ENCODE measurements around the gene SPRTN. TPM values are rescaled to one million over a fixed set of nuclear protein-coding genes. Genes with fewer than 3 reads are reported as not detected.

SPRTN gene
- polyA plus RNA-seq, 1 experiment: 10.0 TPM

DNA sequence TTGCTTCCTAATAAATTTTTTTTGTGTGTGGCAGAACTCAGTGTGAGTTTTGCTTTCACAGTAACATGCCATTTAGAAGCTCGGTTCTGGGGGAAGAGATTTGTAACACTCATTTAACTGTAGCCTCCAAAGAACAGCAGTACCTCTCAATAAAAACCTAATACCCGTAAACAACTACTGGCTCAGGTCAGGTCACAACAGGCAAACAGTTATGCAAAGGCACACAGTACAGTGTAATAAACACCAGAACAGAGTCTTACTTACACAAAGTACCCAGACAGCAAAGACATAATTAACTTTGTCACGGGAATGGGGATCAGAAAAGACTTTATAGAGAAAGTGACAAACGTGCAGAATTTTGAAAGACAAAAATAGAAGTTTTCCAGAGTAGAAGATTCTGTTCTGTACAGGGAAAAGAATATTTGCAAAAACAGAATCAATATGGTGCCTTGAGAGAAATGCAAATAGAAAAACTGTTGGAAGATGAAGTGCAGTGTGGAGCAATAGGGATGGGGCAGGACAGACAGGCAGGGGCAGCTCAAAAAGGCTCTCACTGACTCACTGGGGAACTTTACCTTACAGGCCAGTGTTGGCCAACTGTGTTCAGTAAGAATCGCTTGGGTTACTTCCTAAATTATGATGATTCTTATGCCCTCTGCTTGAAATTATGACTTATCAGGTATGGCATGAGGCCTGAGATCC lies 45.2 kb downstream of the SPRTN start:
- POLR2A ChIA-PET: no interaction called here
- DNase-seq (ENCODE audit: low read depth): no peak
- CTCF ChIA-PET: interaction anchor here (0.5 to 1.7 kb wide), 3 partner anchors 10 to 176 kb away, joined by 3 to 4 read pairs (median 3); no protein-coding TSS in a partner anchor
- no peak for TF ChIP-seq CTCF (IDR thresholded peaks at IDR 0.05; ENCODE audit: insufficient read depth, low read depth, low read length)
- Histone ChIP-seq H3K27me3 (ENCODE audit: control insufficient read depth, insufficient read depth, low read length) (no peaks in the 10 kb centered on the region), H3K36me3 (ENCODE audit: control insufficient read depth, insufficient read depth, low read length) (no peaks in the 10 kb centered on the region), H3K4me3 (ENCODE audit: low read depth, low read length) (no peak overlapping the region)

DNA sequence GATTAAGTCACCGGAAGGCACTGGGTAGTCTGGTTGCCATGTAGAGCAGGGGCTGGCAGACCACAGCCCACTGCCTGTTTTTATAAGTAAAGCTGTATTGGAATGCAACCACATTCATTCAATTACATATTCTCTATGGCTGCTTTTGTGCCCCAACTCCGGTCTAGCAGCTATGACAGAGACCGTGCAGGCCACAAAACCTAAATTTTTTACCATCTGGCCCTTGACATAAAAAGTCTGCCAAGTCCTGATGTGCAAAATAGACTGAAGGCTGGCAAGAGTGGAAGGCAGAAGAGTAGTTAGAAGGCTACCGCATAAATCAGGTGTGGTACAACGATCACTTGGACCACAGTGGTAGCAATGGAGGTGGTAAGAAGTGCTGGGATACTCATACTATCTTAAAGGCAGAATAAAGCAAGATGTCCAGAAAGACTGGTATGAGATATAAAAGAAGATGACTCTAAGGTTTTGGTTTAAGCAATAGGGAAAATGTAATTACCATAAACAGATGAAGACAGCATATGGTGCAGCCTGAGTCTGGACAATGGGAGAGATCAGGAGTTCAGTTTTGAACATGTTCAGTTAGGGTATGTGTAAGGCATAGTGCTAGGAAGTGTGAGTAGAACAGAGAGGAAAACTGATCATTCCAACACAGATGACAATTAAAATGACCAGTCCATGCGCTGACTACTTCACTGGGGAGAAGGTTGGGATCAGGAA lies 46.8 kb downstream of the SPRTN start:
- ChIA-PET POLR2A (no interaction called here), CTCF (no interaction called here)
- H3K4me3 ChIP-seq (ENCODE audit: low read depth, low read length): no peak overlapping the region
- no peak for DNase-seq (ENCODE audit: low read depth)
- H3K27me3 ChIP-seq (ENCODE audit: control insufficient read depth, insufficient read depth, low read length): no peaks in the 10 kb centered on the region
- H3K36me3 ChIP-seq (ENCODE audit: control insufficient read depth, insufficient read depth, low read length): 0 out of 2 replicates have a peak, but pooled peaks cover 1% of the 10 kb centered on the region
- no peak for TF ChIP-seq CTCF (IDR thresholded peaks at IDR 0.05; ENCODE audit: insufficient read depth, low read depth, low read length)

- 0 out of 2 replicates have a peak, but pooled peaks cover 1% of the 10 kb centered on the region for H3K36me3 ChIP-seq (ENCODE audit: control insufficient read depth, insufficient read depth, low read length)
- no peak overlapping the region for H3K4me3 ChIP-seq (ENCODE audit: low read depth, low read length)
- ChIA-PET CTCF (no interaction called here), POLR2A (no interaction called here)
- no peaks in the 10 kb centered on the region for H3K27me3 ChIP-seq (ENCODE audit: control insufficient read depth, insufficient read depth, low read length)
- no peak for DNase-seq (ENCODE audit: low read depth)
- TF ChIP-seq CTCF (IDR thresholded peaks at IDR 0.05; ENCODE audit: insufficient read depth, low read depth, low read length): no peak
These were observed 47.3 kb downstream of the SPRTN start for GRCh38 chr1:231385416-231385748.

DNA sequence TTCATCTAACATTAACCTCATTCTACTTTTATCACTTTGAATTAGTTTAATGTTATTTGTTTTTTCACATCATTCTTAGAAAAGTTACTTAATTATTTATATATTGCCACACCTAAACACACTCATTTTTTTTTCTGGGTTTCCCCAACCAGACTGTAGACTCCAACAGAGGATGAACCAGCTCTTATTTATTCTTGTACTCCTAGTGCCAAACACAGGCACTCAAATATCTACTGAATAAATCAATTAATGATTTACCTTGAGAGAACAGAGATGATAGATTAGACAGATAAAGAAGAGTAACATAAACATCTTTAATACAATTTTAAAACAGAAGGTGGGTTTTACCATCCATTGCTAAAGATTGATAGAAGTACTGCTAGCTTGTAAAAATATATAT lies 48.4 kb downstream of the SPRTN start:
- Histone ChIP-seq H3K27me3 (ENCODE audit: control insufficient read depth, insufficient read depth, low read length) (no peaks in the 10 kb centered on the region), H3K4me3 (ENCODE audit: low read depth, low read length) (no peak overlapping the region), H3K36me3 (ENCODE audit: control insufficient read depth, insufficient read depth, low read length) (0 out of 2 replicates have a peak, but pooled peaks cover 1% of the 10 kb centered on the region)
- no peak for DNase-seq (ENCODE audit: low read depth)
- ChIA-PET POLR2A (no interaction called here), CTCF (interaction anchor here (1.3 kb wide), 1 partner anchor 23 kb away, joined by 3 read pairs; no protein-coding TSS in a partner anchor)
- TF ChIP-seq CTCF (IDR thresholded peaks at IDR 0.05; ENCODE audit: insufficient read depth, low read depth, low read length): no peak

DNA sequence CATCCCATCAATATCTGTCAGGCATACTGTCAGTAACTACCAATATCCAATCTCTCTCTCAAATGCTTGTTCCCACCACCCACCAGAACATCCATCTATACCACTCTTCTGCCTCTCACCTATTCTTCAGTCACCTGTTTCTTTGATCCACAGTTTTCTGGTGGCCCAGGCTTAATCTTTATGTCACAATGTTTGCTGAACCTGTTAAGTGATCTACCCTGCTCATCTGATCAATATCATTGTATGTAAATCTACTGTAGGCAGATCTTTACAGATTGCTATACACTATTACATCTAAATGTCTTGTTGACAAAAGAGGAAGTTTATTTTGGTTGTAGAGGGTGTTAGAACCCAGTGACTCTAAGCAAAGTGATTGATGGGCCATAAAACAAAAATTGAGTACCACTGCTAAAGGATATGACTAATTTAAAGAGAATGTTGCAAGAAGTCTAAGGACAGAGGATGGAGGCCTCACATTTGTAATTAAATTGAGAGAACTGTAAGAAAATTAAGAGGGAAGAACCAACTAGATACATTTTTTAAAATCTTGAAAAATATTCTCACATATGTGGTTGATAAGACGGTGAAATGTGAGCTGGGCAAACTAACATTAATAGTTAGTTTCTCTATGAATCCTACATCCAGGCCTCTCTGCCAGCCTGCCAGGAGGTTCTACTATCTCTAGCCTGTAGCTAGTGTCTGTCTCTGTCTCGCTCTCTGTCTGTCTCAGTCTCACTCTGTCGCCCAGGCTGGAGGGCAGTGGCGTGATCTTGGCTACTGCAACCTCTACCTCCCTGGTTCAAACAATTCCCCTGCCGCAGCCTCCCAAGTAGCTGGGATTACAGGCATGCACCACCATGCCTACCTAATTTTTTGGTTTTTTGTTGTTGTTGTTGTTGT lies 49.9 kb downstream of the SPRTN start:
- CTCF ChIA-PET: no interaction called here
- POLR2A ChIA-PET: no interaction called here

More for the DNA sequence above, 49.9 kb downstream of the SPRTN start:
- TF ChIP-seq CTCF (IDR thresholded peaks at IDR 0.05; ENCODE audit: insufficient read depth, low read depth, low read length): no peak
- H3K36me3 ChIP-seq (ENCODE audit: control insufficient read depth, insufficient read depth, low read length): 0 out of 2 replicates have a peak, but pooled peaks cover 1% of the 10 kb centered on the region
- H3K27me3 ChIP-seq (ENCODE audit: control insufficient read depth, insufficient read depth, low read length): no peaks in the 10 kb centered on the region
- no peak for DNase-seq (ENCODE audit: low read depth)
- no peak overlapping the region for H3K4me3 ChIP-seq (ENCODE audit: low read depth, low read length)

All from BJ (cell line).